Non-pigmented ciliary epithelial cell (primary cell): Measurements from ENCODE around the gene RAPSN.

ENCODE experiments used
- DNase-seq: peaks from one replicate; pipeline ENCODE4 v3.0.0-alpha.2; 2010; ENCODE audit warnings: low read depth

Gene RAPSN

GRCh38 chr11:47448566-47449427, at the start of gene RAPSN:
TSS of gene RAPSN (minus strand) at chr11:47449136. CDS start at chr11:47448964, 172 bp downstream.
- no peak for DNase-seq

- DNase-seq, result no peak
Observed at GRCh38 chr11:47498149-47498548, 49.2 kb upstream of the RAPSN start.

DNA sequence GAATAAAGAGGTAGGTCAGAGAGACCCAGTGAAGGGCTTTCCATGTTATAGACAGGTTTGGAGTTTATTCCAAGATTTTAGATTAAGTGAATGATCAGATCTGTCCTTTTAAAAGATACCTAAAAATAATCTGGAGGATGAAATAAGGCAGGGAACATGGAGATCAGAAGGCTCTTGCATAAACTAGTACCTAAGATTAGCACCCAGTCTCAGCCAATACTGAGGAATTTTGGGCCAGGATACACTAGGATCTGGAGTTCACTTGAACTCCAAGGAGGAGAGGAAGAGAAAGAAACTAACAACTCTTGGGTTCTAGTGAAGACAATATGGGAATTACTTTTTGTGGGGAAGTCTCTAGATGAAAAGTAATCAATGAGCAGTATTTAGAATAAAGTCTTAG, 47.9 kb upstream of the RAPSN start:
- no peak for DNase-seq

GRCh38 chr11:47495856-47496217, 46.9 kb upstream of the RAPSN start:
- no peak for DNase-seq

DNA sequence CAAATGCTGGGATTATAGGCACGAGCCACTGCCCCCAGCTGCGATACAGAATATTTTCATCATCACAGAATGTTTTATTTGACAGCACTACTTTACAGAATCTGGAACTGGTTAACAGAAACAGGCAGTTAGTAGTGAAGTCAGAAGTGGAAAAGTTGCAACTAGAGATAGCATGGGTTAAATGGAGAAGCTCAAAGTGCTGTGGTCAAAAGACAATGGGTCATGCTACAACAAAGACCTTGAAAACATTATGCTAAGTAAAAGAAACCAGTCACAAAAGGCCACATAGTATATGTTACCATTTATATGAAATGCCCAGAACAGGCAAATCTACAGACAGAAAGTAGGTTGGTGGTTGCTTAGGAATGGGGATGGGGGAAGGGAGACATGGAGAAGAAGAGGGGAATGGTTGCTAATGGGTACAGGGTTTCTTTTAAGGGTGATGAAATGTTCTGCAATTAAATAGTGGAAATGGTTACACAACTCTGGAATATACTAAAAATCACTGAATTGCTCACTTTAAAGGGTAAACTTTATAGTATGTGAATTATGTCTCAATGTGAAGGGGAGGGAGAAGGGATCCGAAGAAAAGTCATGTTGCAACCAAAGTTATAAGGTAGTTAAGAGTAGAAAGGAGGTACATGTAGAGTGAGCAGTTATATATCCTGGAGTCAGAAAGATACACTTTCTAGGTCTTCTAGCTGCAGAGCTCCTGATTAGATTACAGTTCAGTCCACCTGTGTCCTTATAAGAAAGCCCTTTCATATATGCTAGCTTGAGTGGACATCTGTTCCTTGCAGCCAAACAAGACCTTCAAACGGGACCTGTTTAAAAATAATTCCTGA, 46.3 kb upstream of the RAPSN start:
- no peak for DNase-seq

DNA sequence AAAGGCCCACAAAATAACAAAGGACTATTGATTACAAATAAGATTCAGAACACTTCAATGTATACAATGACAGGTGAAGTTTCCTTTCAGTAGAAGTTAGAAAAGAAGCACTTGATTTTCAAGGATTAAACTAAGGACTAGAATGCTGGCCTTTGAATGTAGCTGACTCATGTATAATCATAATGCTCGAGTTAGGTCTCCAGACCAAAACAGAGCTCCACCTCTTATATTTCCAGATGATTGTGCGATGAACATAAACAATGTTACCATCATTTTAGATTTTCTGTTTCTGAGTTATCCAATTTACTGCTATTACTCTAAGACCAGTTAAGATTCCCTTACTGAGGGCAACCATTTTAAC, 40.4 kb upstream of the RAPSN start:
- no peak for DNase-seq

DNA sequence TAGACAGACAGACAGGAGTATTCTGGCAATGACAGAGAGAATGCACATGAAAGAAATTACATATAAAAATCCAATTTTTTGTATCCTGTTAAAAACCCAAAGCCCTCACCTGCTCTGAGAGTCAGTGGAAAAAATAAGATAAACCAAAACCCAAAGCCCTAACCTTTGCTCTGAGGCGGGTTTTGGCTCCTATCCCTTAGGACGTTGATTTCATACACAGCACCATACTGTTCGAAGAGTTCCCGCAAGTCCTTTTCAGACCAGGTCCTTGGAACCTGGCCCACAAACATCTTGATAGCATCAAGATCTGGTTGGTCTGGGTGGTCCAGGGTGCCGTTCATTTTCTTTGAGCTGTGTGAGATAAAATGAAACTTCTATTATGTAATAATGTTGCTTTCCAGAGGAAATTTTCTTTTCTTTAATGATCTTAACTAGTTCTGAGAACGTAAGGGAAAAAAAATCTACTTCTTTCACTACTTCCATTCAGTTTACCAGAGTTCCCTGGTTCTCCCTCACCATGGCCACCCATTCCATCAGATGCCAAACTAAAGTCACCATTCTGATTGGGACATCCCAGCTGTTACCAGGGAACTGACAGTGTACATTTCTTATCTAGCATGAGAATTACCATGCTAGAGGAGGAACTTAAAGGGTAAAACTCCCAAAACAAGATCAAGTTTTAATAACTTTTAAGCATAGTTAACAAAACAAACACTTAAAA, 39.9 kb upstream of the RAPSN start:
- DNase-seq, result no peak

DNA sequence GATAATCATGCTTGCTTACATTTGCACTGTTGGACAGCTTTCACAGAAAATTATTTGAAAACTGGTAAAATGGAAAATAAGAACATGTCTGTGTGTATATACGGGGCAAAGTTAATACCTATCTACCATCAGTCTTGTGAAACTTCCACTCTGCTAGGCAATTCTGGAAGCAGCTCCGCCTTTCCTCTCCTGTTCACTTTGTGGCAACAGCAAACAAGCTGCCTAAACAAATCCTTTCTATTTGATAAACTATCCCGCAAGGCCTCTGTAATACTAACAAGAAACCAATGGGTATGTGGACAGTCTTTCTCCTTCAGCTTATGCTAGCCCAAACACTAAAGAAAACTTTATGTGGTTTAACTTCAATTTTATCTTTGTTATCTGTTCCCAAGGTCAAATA, 39.2 kb upstream of the RAPSN start:
- DNase-seq, result no peak

DNA sequence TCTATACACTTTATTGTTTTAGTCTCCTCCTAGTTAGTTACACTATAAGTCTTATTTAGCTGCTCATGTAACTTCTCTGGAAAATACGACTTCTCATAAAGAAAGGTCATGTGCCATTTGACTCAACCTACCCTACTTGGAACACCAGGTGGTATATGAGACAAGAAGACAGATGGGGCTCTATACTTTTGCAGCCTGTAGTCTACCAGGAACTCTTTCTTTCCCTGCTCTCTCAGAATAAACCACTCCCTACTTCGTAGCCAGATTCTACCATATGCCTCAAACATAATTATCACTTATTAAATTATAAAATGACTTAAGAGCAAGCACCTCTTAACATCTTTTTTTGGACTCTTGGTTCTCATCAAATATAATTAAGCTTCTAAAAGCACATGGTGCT, 38.5 kb upstream of the RAPSN start:
- DNase-seq, result no peak

GRCh38 chr11:47485107-47485506, 36.2 kb upstream of the RAPSN start:
- no peak for DNase-seq

- no peak for DNase-seq
Observed at GRCh38 chr11:47483457-47483856, 34.5 kb upstream of the RAPSN start.

DNA sequence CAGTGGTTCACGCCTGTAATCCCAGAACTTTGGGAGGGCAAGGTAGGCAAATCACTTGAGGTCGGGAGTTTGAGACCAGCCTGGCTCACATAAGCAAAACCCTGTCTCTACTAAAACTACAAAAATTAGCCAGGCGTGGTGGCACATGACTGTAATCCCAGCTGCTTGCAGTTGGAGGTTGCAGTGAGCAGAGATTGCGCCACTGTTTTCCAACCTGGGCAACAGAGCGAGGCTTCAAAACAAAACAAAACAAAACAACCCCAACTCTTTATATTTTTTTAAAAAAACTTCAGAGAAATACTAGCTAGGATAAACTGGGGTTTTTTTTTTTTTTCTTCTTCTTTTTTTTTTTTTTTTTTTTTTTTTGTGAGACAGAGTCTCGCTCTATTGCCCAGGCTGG, 31.8 kb upstream of the RAPSN start:
- no peak for DNase-seq

DNA sequence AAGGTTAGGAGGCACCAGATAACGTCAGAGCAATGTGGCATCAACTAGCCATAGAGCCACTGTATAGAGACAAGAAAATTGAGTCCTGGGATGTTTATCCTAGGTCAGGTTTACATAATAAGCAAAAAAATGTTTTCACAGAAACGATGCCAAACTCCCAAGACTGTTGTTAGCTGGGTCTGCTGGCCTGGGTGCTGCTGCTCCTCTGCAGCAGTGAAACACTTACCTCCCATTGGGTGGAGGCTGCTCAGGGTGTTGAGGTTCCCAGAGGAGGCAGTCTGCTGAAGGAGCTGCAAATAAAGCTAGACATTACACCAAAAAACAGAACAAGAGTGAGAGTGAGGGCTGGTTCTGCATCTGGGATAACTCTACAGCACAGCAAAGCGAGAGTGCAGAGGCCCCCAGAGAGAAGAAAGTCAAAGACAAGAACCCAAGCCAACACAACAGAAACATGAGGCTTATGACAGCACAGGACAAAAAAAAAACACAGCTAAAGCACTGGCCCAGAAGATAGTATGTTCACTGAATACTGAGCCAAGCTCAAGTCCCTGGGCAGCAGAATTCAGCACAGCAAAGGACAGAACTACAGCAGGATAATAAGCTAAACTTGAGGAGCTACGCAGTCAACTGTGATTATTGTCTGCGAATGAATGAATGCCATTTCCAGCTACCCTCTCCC, 29.9 kb upstream of the RAPSN start:
- DNase-seq, result no peak

- DNase-seq, result no peak
Observed at GRCh38 chr11:47477753-47478152, 28.8 kb upstream of the RAPSN start.

- DNase-seq, result peak; percentile 42
Observed at GRCh38 chr11:47477323-47477722, 28.4 kb upstream of the RAPSN start.

DNA sequence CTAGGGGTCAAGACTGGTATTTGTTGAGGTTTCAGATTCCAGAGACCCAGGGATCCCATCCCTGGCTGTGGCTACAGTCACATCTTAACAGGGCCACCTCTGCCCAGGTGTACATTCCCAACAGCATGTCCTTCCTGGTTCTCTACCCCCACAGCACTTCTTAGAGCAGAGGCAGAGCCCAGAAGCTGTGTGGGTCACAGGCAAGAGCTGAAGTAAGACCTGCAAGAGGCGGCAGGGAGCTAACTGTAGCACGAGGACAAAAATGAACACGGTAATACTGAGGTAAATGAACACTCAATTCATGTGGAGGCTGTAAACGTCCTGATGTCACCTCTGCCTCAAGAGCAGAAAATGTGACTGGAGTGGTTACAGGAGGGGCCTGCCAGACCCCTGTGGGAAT, 21.7 kb upstream of the RAPSN start:
- DNase-seq, result no peak

- DNase-seq, result no peak
Observed at GRCh38 chr11:47469361-47470179, 20.6 kb upstream of the RAPSN start.

- no peak for DNase-seq
Observed at GRCh38 chr11:47468598-47469214, 19.8 kb upstream of the RAPSN start.

DNA sequence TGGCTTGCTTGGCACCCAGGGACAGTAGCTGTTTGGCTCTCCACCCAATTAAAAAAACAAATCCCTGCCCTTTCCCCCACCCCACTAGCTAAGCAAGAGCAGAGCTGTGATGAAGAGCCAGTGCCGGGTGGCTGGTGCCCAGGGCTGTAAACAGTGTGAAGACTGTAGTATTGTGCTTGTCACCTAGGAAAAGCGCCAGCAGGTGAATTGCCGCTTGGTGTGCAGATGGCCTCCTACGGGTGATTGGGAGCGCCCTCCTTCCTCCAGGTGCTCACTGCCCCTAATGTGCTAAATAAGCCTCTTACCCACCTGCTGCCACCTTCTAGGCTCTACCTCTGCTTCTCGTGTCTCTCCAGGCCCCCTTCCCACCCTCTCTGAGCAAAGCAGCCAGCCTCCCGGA, 18.4 kb upstream of the RAPSN start:
- no peak for DNase-seq

GRCh38 chr11:47466701-47467250, 17.8 kb upstream of the RAPSN start:
- no peak for DNase-seq

GRCh38 chr11:47466201-47466600, 17.3 kb upstream of the RAPSN start:
- DNase-seq, result no peak
